Liver (tissue), 3 donors: Measurements from ENCODE around the gene GTF3C4.

Experiments
- JUND ChIP-seq, 2 donors: IDR thresholded peaks; 2 replicates each; pipeline ENCODE4 v1.6.1; 2016; ENCODE audit warnings: antibody characterized with exemption in 2 of 2
- SP1 ChIP-seq: IDR thresholded peaks from 2 replicates; pipeline ENCODE4 v1.6.1; 2018; ENCODE audit warnings: antibody characterized with exemption, mild to moderate bottlenecking
- YY1 ChIP-seq: IDR thresholded peaks from 2 replicates; pipeline ENCODE4 v1.6.1; 2016; ENCODE audit warnings: antibody characterized with exemption, mild to moderate bottlenecking
- TF ChIP-seq, protein P1 (sequence below): IDR thresholded peaks from 2 replicates; pipeline ENCODE4 v1.6.1; 2016; ENCODE audit warnings: antibody characterized with exemption
- TF ChIP-seq, protein P2 (sequence below): fragments of 150-350 bp; IDR thresholded peaks from 2 replicates; pipeline ENCODE4 v1.5.1; 2017; ENCODE audit warnings: improper control_type of control experiment, low read depth, low read length; ENCODE audit not compliant: missing input control
- donor health status: healthy.
- donor health status: healthy.

DNA sequence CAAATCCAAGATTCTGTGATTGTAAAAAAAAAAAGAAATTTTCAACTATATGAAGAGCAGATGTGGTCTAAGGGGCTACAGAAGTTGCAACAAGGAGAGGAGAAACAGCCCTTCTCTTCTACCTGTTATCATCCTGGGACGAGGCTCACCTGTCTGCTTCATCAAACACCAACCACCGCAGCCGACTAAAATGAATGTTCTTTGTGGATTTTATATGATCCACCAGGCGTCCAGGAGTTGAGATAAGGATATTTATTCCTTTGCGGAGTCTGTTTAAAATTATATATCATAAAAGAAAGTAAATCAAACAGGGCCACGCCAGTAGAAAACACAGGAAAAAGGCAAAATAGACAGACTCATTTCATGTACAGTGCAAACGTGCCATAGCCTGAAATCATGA is 22.0 kb upstream of the GTF3C4 start:
- TF ChIP-seq, protein P1, sequence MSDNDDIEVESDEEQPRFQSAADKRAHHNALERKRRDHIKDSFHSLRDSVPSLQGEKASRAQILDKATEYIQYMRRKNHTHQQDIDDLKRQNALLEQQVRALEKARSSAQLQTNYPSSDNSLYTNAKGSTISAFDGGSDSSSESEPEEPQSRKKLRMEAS, result no peak
- TF ChIP-seq JUND (IDR thresholded peaks at IDR 0.05) (no peak), SP1 (no peak), YY1 (no peak)
- TF ChIP-seq, protein P2, sequence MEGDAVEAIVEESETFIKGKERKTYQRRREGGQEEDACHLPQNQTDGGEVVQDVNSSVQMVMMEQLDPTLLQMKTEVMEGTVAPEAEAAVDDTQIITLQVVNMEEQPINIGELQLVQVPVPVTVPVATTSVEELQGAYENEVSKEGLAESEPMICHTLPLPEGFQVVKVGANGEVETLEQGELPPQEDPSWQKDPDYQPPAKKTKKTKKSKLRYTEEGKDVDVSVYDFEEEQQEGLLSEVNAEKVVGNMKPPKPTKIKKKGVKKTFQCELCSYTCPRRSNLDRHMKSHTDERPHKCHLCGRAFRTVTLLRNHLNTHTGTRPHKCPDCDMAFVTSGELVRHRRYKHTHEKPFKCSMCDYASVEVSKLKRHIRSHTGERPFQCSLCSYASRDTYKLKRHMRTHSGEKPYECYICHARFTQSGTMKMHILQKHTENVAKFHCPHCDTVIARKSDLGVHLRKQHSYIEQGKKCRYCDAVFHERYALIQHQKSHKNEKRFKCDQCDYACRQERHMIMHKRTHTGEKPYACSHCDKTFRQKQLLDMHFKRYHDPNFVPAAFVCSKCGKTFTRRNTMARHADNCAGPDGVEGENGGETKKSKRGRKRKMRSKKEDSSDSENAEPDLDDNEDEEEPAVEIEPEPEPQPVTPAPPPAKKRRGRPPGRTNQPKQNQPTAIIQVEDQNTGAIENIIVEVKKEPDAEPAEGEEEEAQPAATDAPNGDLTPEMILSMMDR, result no peak
